Measurements from ENCODE around the gene ECT2L. TPM values are rescaled to one million over a fixed set of nuclear protein-coding genes. Genes with fewer than 3 reads are reported as not detected.
"Not testable (repeated sequence)": the region's sequence is repeated elsewhere in the genome, so short reads cannot be mapped to it uniquely, and the experiment has no call there.

Gene ECT2L
- total RNA-seq, 2 donors from 2014 or later = not detected

- H3K27ac Mint-ChIP-seq = no peak overlapping the region
- no peaks in the 10 kb centered on the region for H3K4me1 Mint-ChIP-seq (ENCODE audit: low read depth in 2 of 2)
- no peaks in the 10 kb centered on the region for H3K27me3 Mint-ChIP-seq
- H3K36me3 Mint-ChIP-seq = peaks cover 9% of the 10 kb centered on the region
- H3K9me3 Mint-ChIP-seq = no peaks in the 10 kb centered on the region
- DNase-seq (ENCODE audit: low spot score) = no peak
- no peak overlapping the region for H3K4me3 Mint-ChIP-seq
- ATAC-seq = peak in 1 of 2 donors; percentile 49
These were observed 100.3 kb downstream of the ECT2L start for GRCh38 chr6:138896104-138896756.

- H3K4me1 Mint-ChIP-seq (ENCODE audit: low read depth in 2 of 2) = no peaks in the 10 kb centered on the region
- no peak overlapping the region for H3K27ac Mint-ChIP-seq
- H3K9me3 Mint-ChIP-seq = no peaks in the 10 kb centered on the region
- no peaks in the 10 kb centered on the region for H3K27me3 Mint-ChIP-seq
- DNase-seq (ENCODE audit: low spot score) (no peak), ATAC-seq (no peak)
- peaks cover 9% of the 10 kb centered on the region for H3K36me3 Mint-ChIP-seq
- H3K4me3 Mint-ChIP-seq = no peak overlapping the region
These were observed 101.1 kb downstream of the ECT2L start for GRCh38 chr6:138897031-138897430.

- no peak for ATAC-seq
- peaks cover 24% of the 10 kb centered on the region for H3K36me3 Mint-ChIP-seq
- peaks cover 5 to 7% of the 10 kb centered on the region in 2 donors for H3K4me1 Mint-ChIP-seq (ENCODE audit: low read depth in 2 of 2)
These were observed 111.3 kb downstream of the ECT2L start for GRCh38 chr6:138907167-138907566.

GRCh38 chr6:138909511-138909910 is 113.6 kb downstream of the ECT2L start:
- Mint-ChIP-seq H3K4me1 (ENCODE audit: low read depth in 2 of 2) (peaks cover 5 to 7% of the 10 kb centered on the region in 2 donors), H3K27ac (no peak overlapping the region), H3K36me3 (peaks cover 32% of the 10 kb centered on the region), H3K27me3 (no peaks in the 10 kb centered on the region), H3K4me3 (no peak overlapping the region), H3K9me3 (no peaks in the 10 kb centered on the region)
- ATAC-seq (no peak), DNase-seq (ENCODE audit: low spot score) (no peak)

More at GRCh38 chr6:138907167-138907566, 111.3 kb downstream of the ECT2L start:
- H3K27me3 Mint-ChIP-seq = no peaks in the 10 kb centered on the region
- DNase-seq (ENCODE audit: low spot score) = no peak
- no peak overlapping the region for H3K27ac Mint-ChIP-seq
- no peaks in the 10 kb centered on the region for H3K9me3 Mint-ChIP-seq
- no peak overlapping the region for H3K4me3 Mint-ChIP-seq

- DNase-seq (ENCODE audit: low spot score) (no peak), ATAC-seq (no peak)
- no peak overlapping the region for H3K27ac Mint-ChIP-seq
- peaks cover 37% of the 10 kb centered on the region for H3K36me3 Mint-ChIP-seq
- peaks cover 5 to 7% of the 10 kb centered on the region in 2 donors for H3K4me1 Mint-ChIP-seq (ENCODE audit: low read depth in 2 of 2)
- H3K4me3 Mint-ChIP-seq = no peak overlapping the region
- H3K27me3 Mint-ChIP-seq = no peaks in the 10 kb centered on the region
- no peaks in the 10 kb centered on the region for H3K9me3 Mint-ChIP-seq
These were observed 114.1 kb downstream of the ECT2L start for GRCh38 chr6:138909975-138910374.

- peaks cover 27% of the 10 kb centered on the region for H3K36me3 Mint-ChIP-seq
- ATAC-seq = no peak
- DNase-seq (ENCODE audit: low spot score) = no peak
- no peak overlapping the region for H3K27ac Mint-ChIP-seq
- peaks cover 5 to 7% of the 10 kb centered on the region in 2 donors for H3K4me1 Mint-ChIP-seq (ENCODE audit: low read depth in 2 of 2)
- H3K4me3 Mint-ChIP-seq = no peak overlapping the region
- no peaks in the 10 kb centered on the region for H3K9me3 Mint-ChIP-seq
- no peaks in the 10 kb centered on the region for H3K27me3 Mint-ChIP-seq
These were observed 116.4 kb downstream of the ECT2L start for GRCh38 chr6:138912308-138912707.

GRCh38 chr6:138914701-138915100 is 118.8 kb downstream of the ECT2L start:
- Mint-ChIP-seq H3K27me3 (no peaks in the 10 kb centered on the region), H3K9me3 (no peaks in the 10 kb centered on the region), H3K27ac (no peak overlapping the region), H3K36me3 (peaks cover 33% of the 10 kb centered on the region), H3K4me3 (no peak overlapping the region), H3K4me1 (ENCODE audit: low read depth in 2 of 2) (peaks cover 7 to 10% of the 10 kb centered on the region in 2 donors)
- no peak for DNase-seq (ENCODE audit: low spot score)
- no peak for ATAC-seq

GRCh38 chr6:138920906-138921305 is 125.0 kb downstream of the ECT2L start:
- no peaks in the 10 kb centered on the region for H3K9me3 Mint-ChIP-seq
- DNase-seq (ENCODE audit: low spot score) = no peak
- no peak overlapping the region for H3K27ac Mint-ChIP-seq
- peaks cover 0 to 4% of the 10 kb centered on the region in 2 donors for H3K4me1 Mint-ChIP-seq (ENCODE audit: low read depth in 2 of 2)
- peaks cover 14% of the 10 kb centered on the region for H3K36me3 Mint-ChIP-seq
- no peaks in the 10 kb centered on the region for H3K27me3 Mint-ChIP-seq
- no peak overlapping the region for H3K4me3 Mint-ChIP-seq
- ATAC-seq = no peak

GRCh38 chr6:138923561-138923960 is 127.7 kb downstream of the ECT2L start:
- no peaks in the 10 kb centered on the region for H3K27me3 Mint-ChIP-seq
- H3K4me3 Mint-ChIP-seq = no peak overlapping the region
- no peaks in the 10 kb centered on the region for H3K9me3 Mint-ChIP-seq
- peaks cover 9% of the 10 kb centered on the region for H3K36me3 Mint-ChIP-seq
- H3K27ac Mint-ChIP-seq = no peak overlapping the region
- peaks cover 0 to 4% of the 10 kb centered on the region in 2 donors for H3K4me1 Mint-ChIP-seq (ENCODE audit: low read depth in 2 of 2)
- ATAC-seq = no peak
- DNase-seq (ENCODE audit: low spot score) = no peak

- Mint-ChIP-seq H3K4me1 (ENCODE audit: low read depth in 2 of 2) (no peaks in the 10 kb centered on the region), H3K4me3 (no peak overlapping the region), H3K9me3 (no peaks in the 10 kb centered on the region), H3K36me3 (no peaks in the 10 kb centered on the region), H3K27me3 (no peaks in the 10 kb centered on the region), H3K27ac (no peak overlapping the region)
- no peak for DNase-seq (ENCODE audit: low spot score)
- ATAC-seq = no peak
These were observed 129.9 kb downstream of the ECT2L start for GRCh38 chr6:138925806-138926205.

GRCh38 chr6:138926579-138926978 is 130.7 kb downstream of the ECT2L start:
- no peak for ATAC-seq
- Mint-ChIP-seq H3K27me3 (no peaks in the 10 kb centered on the region), H3K27ac (no peak overlapping the region), H3K36me3 (no peaks in the 10 kb centered on the region), H3K9me3 (no peaks in the 10 kb centered on the region), H3K4me1 (ENCODE audit: low read depth in 2 of 2) (no peaks in the 10 kb centered on the region), H3K4me3 (no peak overlapping the region)
- no peak for DNase-seq (ENCODE audit: low spot score)

GRCh38 chr6:138931660-138932059 is 135.8 kb downstream of the ECT2L start:
- Mint-ChIP-seq H3K36me3 (peaks cover 7% of the 10 kb centered on the region), H3K4me1 (ENCODE audit: low read depth in 2 of 2) (no peaks in the 10 kb centered on the region), H3K4me3 (no peak overlapping the region), H3K27ac (no peak overlapping the region), H3K27me3 (no peaks in the 10 kb centered on the region), H3K9me3 (no peaks in the 10 kb centered on the region)
- ATAC-seq = no peak
- no peak for DNase-seq (ENCODE audit: low spot score)

GRCh38 chr6:138936873-138937272 is 141.0 kb downstream of the ECT2L start:
- peaks cover 21% of the 10 kb centered on the region for H3K36me3 Mint-ChIP-seq
- not testable (repeated sequence) for H3K27me3 Mint-ChIP-seq; H3K9me3 Mint-ChIP-seq; H3K4me3 Mint-ChIP-seq; H3K27ac Mint-ChIP-seq; H3K4me1 Mint-ChIP-seq (ENCODE audit: low read depth in 2 of 2); ATAC-seq; DNase-seq (ENCODE audit: low spot score)

- DNase-seq (ENCODE audit: low spot score) (no peak), ATAC-seq (no peak)
- Mint-ChIP-seq H3K27ac (no peak overlapping the region), H3K4me3 (no peak overlapping the region), H3K27me3 (no peaks in the 10 kb centered on the region), H3K36me3 (peaks cover 8% of the 10 kb centered on the region), H3K4me1 (ENCODE audit: low read depth in 2 of 2) (peaks cover 20 to 21% of the 10 kb centered on the region in 2 donors), H3K9me3 (no peaks in the 10 kb centered on the region)
These were observed 147.3 kb downstream of the ECT2L start for GRCh38 chr6:138943089-138943625.
